ENCODE results near the gene OTUD3.

Gene OTUD3

GRCh38 chr1:19957779-19958178 is 75.6 kb downstream of the OTUD3 start:
- DNase-seq: no peak

GRCh38 chr1:19960591-19960990 is 78.4 kb downstream of the OTUD3 start:
- no peak for DNase-seq
